Transverse colon (tissue), 4 donors: ENCODE results near the gene AHNAK2. TPM values are rescaled to one million over a fixed set of nuclear protein-coding genes. Genes with fewer than 3 reads are reported as not detected.
"Not testable (repeated sequence)": the region's sequence is repeated elsewhere in the genome, so short reads cannot be mapped to it uniquely, and the experiment has no call there.

Experiments used
- DNase-seq: peaks from one replicate; pipeline ENCODE4 v3.0.0-alpha.2; 2019
- H3K27ac ChIP-seq, 4 donors: fragments of 200-600 bp; sonication (generic); 2 replicates each; pipeline ENCODE4 v1.5.1; 2016 to 2018; ENCODE audit warnings: inconsistent platforms in 4 of 4
- H3K27me3 ChIP-seq: fragments of 200-600 bp; sonication (generic); 2 replicates; pipeline ENCODE4 v1.5.1; 2017; ENCODE audit warnings: inconsistent platforms
- H3K36me3 ChIP-seq, 4 donors: fragments of 200-600 bp; sonication (generic); 2 replicates each; pipeline ENCODE4 v1.5.1; 2017 to 2019; ENCODE audit warnings: inconsistent platforms in 4 of 4
- H3K4me1 ChIP-seq, 4 donors: fragments of 200-600 bp; sonication (generic); 2 replicates each; pipeline ENCODE4 v1.5.1; 2017 to 2020; ENCODE audit warnings: inconsistent platforms in 4 of 4
- H3K4me3 ChIP-seq, 4 donors: fragments of 200-600 bp; sonication (generic); 1 replicate in 1 of 4; 2 replicates in 3 of 4; pipeline versions ENCODE4 v1.5.1 to v1.6.1; 2017 to 2019; ENCODE audit warnings: inconsistent platforms in 4 of 4
- H3K9me3 ChIP-seq, 2 donors: fragments of 200-600 bp; sonication (generic); 2 replicates each; pipeline ENCODE4 v1.5.1; 2017 to 2019; ENCODE audit warnings: inconsistent platforms in 2 of 2
- EP300 ChIP-seq: sonication (generic); formaldehyde crosslinking; IDR thresholded peaks from one replicate; pipeline ENCODE4 v1.6.1; 2017; ENCODE audit warnings: antibody characterized with exemption, low read depth
- POLR2A ChIP-seq: fragments of 450-650 bp; IDR thresholded peaks from one replicate; pipeline ENCODE4 v1.6.1; 2016; ENCODE audit warnings: antibody characterized with exemption, mild to moderate bottlenecking, moderate library complexity
- POLR2AphosphoS5 ChIP-seq, 3 donors: sonication (generic); formaldehyde crosslinking; IDR thresholded peaks; one replicate each; pipeline ENCODE4 v1.6.1; 2016; ENCODE audit warnings: antibody characterized with exemption in 3 of 3
- WGBS, 2 donors: methylation state at CpG; one replicate each; pipeline ENCODE4 v1.1.5; 2018; ENCODE audit warnings: low coverage in 1 of 2; 5-methylcytosine and 5-hydroxymethylcytosine counted together
- in situ Hi-C, 4 donors: fragments of 200-750 bp; cut with MboI; loops; one replicate each; pipeline versions ENCODE4 v1.15.0 to v1.15.1; 2017; ENCODE audit warnings: low sequenced_read_pairs in 3 of 4, low pct_ligation_motif_present in 1 of 4, low pct_unique_long_range_greater_than_20kb in 1 of 4
- intact Hi-C: fragments of 100-400 bp; cut with DNase I; formaldehyde crosslinking; loops from one replicate; pipeline ENCODE4 v1.15.1; 2023; ENCODE audit warnings: low total_unique reads
- total RNA-seq, 4 donors: library from RNA; depleted of rRNA; stranded (reverse); fragments of >200 nt; gene quantifications; one replicate each; pipeline ENCODE4 v1.1.0, GENCODE V29; 2016
- TF ChIP-seq, protein P1 (sequence below), 5 experiments: fragments of 200-600 bp in 3 of 5; fragments of 450-650 bp in 2 of 5; sonication (generic) in 3 of 5; IDR thresholded peaks; 1 replicate in 2 of 5; 2 replicates in 3 of 5; pipeline ENCODE4 v1.5.1; 2016 to 2017; ENCODE audit warnings: antibody characterized with exemption in 5 of 5, inconsistent platforms in 3 of 5, mild to moderate bottlenecking in 2 of 5, moderate library complexity in 1 of 5

AHNAK2 gene
- total RNA-seq, 4 donors from 2014 or later: 19.4 to 75.2 (median 28.5) TPM

DNA sequence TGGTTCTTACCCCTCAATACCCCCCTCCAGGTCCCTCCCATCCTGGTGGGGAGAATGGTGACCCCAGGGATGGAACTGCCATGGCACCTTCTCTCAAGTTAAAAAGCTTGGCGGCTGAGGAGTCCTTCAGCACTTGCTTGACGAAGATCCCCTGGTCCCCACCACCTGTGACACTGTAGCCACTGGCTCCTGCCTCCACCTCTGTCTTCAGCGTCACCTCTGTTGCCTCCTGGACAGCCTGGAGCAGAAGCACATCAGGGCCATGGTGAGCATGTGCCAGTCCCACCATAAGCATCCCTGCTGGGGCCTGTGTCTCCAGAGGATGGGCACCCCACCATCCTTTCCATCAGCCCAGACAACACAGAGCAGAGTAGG lies 22.8 kb downstream of the AHNAK2 start:
- 90 to 100% methylated on average over 1 to 2 of the region's 3 CpGs for WGBS, 2 donors
- Histone ChIP-seq H3K27ac (no peak overlapping the region), H3K4me1 (peaks cover 0 to 6% (median 2%) of the 10 kb centered on the region in 4 donors), H3K27me3 (peaks cover 10% of the 10 kb centered on the region), H3K4me3 (no peak overlapping the region), H3K9me3 (no peaks in the 10 kb centered on the region), H3K36me3 (no peaks in the 10 kb centered on the region)
- intact Hi-C loops (no loop called here), in situ Hi-C loops (no loop called here)
- TF ChIP-seq POLR2A (no peak), EP300 (no peak)
- DNase-seq: no peak

DNA sequence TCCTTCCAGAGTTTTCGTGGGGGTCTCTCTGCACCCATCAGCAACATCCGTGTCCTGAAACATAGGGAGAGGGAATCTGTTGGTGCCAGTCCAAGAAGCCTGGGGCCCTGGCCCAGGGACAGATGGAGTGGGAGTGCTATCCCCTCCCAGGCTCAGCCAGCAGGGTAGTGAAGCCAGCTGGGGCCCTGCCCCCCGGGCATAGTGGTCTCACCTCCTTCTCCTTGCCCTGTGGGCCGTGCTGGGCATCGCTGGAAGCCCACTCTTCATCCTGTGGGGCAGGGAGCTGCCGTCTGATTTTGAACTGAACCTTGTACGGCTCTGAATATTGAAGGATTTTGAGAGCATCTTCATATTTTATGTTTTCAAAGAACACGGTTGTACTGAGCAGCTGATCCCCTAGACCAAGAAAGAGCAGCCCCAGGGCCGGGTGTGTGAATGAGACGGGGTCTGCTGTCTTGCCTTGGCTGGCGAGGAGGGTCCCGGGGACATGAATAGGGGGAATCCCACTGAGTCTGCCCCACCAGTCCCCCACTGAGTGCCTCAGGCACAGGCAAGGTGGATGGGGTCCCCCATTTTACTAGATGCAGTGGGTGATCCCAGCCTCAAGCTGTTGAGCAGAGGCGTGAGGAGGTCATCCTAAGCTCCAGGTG lies 23.3 kb downstream of the AHNAK2 start:
- TF ChIP-seq, protein P1, sequence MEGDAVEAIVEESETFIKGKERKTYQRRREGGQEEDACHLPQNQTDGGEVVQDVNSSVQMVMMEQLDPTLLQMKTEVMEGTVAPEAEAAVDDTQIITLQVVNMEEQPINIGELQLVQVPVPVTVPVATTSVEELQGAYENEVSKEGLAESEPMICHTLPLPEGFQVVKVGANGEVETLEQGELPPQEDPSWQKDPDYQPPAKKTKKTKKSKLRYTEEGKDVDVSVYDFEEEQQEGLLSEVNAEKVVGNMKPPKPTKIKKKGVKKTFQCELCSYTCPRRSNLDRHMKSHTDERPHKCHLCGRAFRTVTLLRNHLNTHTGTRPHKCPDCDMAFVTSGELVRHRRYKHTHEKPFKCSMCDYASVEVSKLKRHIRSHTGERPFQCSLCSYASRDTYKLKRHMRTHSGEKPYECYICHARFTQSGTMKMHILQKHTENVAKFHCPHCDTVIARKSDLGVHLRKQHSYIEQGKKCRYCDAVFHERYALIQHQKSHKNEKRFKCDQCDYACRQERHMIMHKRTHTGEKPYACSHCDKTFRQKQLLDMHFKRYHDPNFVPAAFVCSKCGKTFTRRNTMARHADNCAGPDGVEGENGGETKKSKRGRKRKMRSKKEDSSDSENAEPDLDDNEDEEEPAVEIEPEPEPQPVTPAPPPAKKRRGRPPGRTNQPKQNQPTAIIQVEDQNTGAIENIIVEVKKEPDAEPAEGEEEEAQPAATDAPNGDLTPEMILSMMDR (IDR thresholded peaks at IDR 0.05): no peak
- TF ChIP-seq POLR2A: no peak
- TF ChIP-seq EP300: no peak
- no peak for TF ChIP-seq POLR2AphosphoS5 (IDR thresholded peaks at IDR 0.05)
- Histone ChIP-seq H3K9me3 (no peaks in the 10 kb centered on the region), H3K4me3 (no peak overlapping the region), H3K27me3 (peaks cover 10% of the 10 kb centered on the region), H3K36me3 (no peaks in the 10 kb centered on the region), H3K4me1 (peaks cover 0 to 6% (median 2%) of the 10 kb centered on the region in 4 donors), H3K27ac (no peak overlapping the region)
- in situ Hi-C loops (no loop called here), intact Hi-C loops (no loop called here)
- DNase-seq: no peak
- WGBS, 2 donors: 80 to 100% methylated on average over 1 to 12 of the region's 13 CpGs

DNA sequence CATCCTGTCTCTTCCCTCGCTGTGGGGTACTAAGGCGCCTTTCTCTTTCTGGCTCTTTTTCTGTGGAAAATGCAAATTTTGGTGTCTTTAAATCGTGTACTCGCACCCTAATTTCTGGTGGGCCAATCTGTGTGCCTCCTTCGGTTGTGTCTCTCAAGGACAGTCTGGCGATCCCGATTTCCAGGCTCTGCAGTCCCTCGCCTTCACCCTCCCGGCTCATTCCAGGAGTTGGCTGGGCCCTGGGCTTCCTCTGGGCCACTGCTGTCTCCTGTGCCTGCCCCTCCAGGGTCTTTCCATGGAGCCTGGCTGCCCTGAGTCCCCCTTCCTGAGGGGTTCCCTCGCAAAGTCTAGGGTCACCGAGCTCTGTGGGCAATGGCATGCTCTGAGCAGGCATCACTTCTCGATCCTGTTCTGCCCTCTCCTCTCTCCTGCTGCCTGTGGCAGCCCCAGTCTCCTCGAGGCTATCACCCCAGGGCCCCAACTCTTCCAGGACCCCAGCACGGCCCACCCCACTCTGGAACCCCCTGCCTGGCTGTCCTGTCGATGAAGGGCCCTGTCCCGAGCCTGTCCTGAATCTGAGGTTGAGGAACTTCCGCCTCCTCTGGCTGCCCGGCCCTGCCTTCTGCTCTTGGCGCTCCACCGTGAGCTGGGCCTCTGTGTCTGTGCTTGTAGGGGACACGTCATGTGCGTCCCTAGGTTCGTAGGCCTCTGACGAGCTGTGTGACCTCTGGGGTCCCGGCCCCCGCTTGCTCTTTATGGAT lies 24.1 kb downstream of the AHNAK2 start:
- Histone ChIP-seq H3K27me3 (peaks cover 10% of the 10 kb centered on the region), H3K4me1 (peaks cover 0 to 6% (median 2%) of the 10 kb centered on the region in 4 donors), H3K4me3 (no peak overlapping the region), H3K36me3 (no peaks in the 10 kb centered on the region), H3K27ac (no peak overlapping the region), H3K9me3 (no peaks in the 10 kb centered on the region)
- WGBS, 2 donors: 65 to 86% methylated on average over 7 to 26 of the region's 26 CpGs
- in situ Hi-C loops: no loop called here
- intact Hi-C loops: no loop called here
- TF ChIP-seq EP300 (no peak), POLR2AphosphoS5 (IDR thresholded peaks at IDR 0.05) (no peak), POLR2A (no peak)
- TF ChIP-seq, protein P1 (IDR thresholded peaks at IDR 0.05): no peak
- no peak for DNase-seq

DNA sequence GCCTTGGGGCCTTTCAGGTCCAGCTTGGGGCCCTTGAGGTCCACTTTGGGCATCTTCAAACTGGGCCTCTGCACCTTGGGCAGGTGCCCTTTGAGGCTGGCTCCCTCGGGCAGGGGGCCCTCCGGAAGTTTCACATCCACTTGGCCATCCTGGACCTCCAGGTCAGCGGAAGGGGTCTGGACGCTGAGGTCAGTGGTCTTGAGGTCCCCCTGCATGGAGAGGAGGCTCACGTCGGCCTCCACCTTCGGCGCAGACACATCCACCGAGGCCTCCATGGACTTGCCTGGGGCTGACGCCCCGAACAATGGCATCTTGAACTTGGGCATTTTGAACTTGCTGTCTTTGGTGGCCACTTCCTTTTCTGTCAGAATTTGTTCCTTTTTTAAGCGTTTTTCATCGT lies 25.1 kb downstream of the AHNAK2 start:
- TF ChIP-seq POLR2A (no peak), POLR2AphosphoS5 (IDR thresholded peaks at IDR 0.05) (no peak), EP300 (no peak)
- TF ChIP-seq, protein P1 (IDR thresholded peaks at IDR 0.05): no peak
- in situ Hi-C loops (no loop called here), intact Hi-C loops (no loop called here)
- Histone ChIP-seq H3K27me3 (peaks cover 10% of the 10 kb centered on the region), H3K4me1 (peaks cover 0 to 6% (median 2%) of the 10 kb centered on the region in 4 donors), H3K9me3 (no peaks in the 10 kb centered on the region), H3K27ac (no peak overlapping the region), H3K4me3 (no peak overlapping the region), H3K36me3 (no peaks in the 10 kb centered on the region)
- DNase-seq: no peak
- 84 to 100% methylated on average over 1 to 11 of the region's 13 CpGs for WGBS, 2 donors

DNA sequence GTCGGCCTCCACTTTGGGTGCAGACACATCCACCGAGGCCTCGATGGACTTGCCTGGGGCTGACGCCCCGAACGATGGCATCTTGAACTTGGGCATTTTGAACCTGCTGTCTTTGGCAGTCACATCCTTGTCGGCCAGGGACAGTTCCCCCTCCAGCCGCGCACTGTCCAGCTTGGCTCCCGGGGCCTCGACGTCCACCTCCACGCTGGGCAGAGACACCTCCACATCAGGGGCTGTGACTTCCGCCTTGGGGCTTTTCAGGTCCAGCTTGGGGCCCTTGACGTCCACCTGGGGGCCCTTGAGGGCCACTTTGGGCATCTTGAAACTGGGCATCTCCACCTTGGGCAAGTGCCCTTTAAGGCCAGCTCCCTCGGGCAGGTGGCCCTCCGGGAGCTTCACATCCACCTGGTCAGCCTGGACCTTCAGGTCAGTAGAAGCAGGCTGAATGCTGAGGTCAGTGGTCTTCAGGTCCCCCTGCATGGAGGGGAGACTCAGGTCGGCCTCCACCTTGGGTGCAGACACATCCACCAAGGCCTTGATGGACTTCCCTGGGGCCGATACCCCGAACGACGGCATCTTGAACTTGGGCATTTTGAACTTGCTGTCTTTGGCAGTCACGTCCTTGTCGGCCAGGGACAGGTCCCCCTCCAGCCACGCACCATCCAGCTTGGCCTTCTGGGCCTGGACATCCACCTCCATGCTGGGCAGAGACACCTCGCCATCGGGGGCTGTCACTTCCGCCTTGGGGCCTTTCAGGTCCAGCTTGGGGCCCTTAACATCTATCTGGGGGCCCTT lies 26.1 kb downstream of the AHNAK2 start:
- intact Hi-C loops, DNase-seq, H3K27me3 ChIP-seq, H3K27ac ChIP-seq, H3K9me3 ChIP-seq, H3K4me3 ChIP-seq, H3K36me3 ChIP-seq, H3K4me1 ChIP-seq, in situ Hi-C loops: not testable (repeated sequence)
- 83% methylated on average over 27 of the region's 28 CpGs; no CpG with 5 or more reads in 1 of the 2 donors for WGBS, 2 donors

DNA sequence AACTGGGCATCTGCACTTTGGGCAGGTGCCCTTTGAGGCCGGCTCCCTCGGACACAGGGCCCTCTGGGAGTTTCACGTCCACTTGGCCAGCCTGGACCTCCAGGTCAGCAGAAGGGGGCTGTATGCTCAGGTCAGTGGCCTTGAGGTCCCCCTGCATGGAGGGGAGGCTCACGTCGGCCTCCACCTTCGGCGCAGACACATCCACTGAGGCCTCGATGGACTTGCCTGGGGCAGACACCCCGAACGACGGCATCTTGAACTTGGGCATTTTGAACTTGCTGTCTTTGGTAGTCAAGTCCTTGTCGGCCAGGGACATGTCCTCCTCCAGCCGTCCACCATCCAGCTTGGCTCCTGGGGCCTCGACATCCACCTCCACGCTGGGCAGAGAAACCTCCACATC lies 27.5 kb downstream of the AHNAK2 start:
- in situ Hi-C loops, H3K9me3 ChIP-seq, H3K27ac ChIP-seq, H3K36me3 ChIP-seq, intact Hi-C loops, DNase-seq, H3K4me1 ChIP-seq, H3K4me3 ChIP-seq, H3K27me3 ChIP-seq: not testable (repeated sequence)
- WGBS, 2 donors: 82% methylated on average over 14 of the region's 15 CpGs; no CpG with 5 or more reads in 1 of the 2 donors
